Brain microvascular endothelial cell (primary cell): ENCODE results near the gene STK4.

Source experiments
- DNase-seq: peaks from one replicate; pipeline ENCODE4 v3.0.0-alpha.2; 2020
- H3K27ac ChIP-seq: fragments of 250-450 bp; sonication (Bioruptor Pico); 2 replicates; pipeline ENCODE4 v1.5.1; 2020; ENCODE audit warnings: mild to moderate bottlenecking, moderate library complexity
- H3K27me3 ChIP-seq: fragments of 250-450 bp; sonication (Bioruptor Pico); replicated peaks from 2 replicates; pipeline ENCODE4 v1.5.1; 2020; ENCODE audit warnings: mild to moderate bottlenecking
- H3K36me3 ChIP-seq: fragments of 250-450 bp; sonication (Bioruptor Pico); replicated peaks from 2 replicates; pipeline ENCODE4 v1.5.1; 2020; ENCODE audit warnings: mild to moderate bottlenecking
- H3K4me3 ChIP-seq: 2 replicates; pipeline ENCODE4 v1.5.1; 2011; ENCODE audit warnings: low read depth, mild to moderate bottlenecking, control low read depth, low read length, moderate library complexity
- in situ Hi-C: cut with HindIII; loops from 2 replicates; pipeline ENCODE4 v1.10.0; 2017; ENCODE audit warnings: low sequenced_read_pairs, low pct_ligation_motif_present
- TF ChIP-seq, protein P1 (sequence below): IDR thresholded peaks from 2 replicates; pipeline ENCODE4 v1.5.1; 2011; ENCODE audit warnings: low read depth, mild to moderate bottlenecking, moderate library complexity, low read length, control low read depth, inconsistent platforms; ENCODE audit errors: missing control alignments

Gene STK4

DNA sequence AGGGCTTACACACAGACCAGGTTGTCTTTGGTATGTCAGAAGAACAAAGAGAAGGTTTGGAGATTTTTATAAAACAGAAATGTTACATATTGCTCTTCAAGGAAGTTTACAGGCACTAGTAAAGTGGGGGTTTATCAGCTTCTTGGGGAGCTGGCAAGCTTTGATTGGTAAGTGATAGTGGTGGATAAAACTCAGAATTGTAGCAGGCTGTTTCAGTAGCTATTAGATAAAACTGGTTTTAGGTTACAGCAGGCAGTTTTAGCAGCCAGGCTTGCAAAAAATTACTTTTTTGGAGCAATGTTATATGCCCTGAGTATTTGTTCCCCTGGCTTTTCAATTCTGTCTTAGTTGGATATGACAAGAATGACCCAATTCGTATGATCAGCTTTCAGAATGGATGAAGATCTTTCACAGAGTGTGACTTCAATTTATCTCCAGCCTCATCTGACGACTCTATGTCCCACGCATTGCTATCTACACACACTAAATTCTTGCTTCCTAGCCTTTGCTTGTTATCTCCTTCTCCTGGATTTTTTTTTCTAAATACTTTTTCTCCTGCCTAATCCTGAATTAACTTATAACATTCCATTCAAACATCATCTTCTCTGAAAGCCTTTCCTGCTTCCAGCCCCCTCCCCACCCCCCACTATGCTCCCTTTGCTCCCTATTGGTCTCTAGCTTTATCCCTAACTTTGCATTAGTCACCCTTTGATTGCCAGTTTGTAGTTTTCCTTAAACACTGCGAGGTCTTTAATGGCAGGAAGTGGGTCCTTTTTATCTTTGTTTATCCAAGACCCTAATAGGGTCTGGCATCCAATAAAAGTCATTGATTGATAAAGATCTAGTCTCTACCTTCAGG, 5.1 kb upstream of the STK4 start:
- H3K4me3 ChIP-seq, result no peak overlapping the region
- H3K27me3 ChIP-seq, result no peaks in the 10 kb centered on the region
- in situ Hi-C loops, result no loop called here
- DNase-seq, result no peak
- peaks cover 3% of the 10 kb centered on the region for H3K36me3 ChIP-seq
- H3K27ac ChIP-seq, result no peak overlapping the region
- TF ChIP-seq, protein P1, sequence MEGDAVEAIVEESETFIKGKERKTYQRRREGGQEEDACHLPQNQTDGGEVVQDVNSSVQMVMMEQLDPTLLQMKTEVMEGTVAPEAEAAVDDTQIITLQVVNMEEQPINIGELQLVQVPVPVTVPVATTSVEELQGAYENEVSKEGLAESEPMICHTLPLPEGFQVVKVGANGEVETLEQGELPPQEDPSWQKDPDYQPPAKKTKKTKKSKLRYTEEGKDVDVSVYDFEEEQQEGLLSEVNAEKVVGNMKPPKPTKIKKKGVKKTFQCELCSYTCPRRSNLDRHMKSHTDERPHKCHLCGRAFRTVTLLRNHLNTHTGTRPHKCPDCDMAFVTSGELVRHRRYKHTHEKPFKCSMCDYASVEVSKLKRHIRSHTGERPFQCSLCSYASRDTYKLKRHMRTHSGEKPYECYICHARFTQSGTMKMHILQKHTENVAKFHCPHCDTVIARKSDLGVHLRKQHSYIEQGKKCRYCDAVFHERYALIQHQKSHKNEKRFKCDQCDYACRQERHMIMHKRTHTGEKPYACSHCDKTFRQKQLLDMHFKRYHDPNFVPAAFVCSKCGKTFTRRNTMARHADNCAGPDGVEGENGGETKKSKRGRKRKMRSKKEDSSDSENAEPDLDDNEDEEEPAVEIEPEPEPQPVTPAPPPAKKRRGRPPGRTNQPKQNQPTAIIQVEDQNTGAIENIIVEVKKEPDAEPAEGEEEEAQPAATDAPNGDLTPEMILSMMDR, result no peak

DNA sequence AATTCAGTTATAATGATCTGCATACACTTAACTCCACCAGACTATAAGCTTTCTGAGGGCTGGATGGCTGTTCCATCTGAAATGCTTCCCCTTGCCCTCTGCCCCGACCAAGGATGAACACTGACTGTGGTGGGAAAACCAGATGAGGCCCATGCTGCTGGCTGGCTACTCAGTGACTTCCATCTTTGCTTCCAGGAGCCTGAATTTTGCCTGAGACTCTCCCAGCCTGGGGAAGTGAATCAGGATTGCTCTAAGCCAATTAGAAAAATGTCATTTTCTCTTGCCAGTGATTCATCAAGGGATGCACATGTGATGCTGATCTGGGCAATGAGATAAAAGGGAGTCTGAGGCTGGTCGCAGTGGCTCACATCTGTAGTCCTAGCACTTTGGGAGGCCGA, 4.4 kb upstream of the STK4 start:
- TF ChIP-seq, protein P1, result no peak
- Histone ChIP-seq H3K27ac (no peak overlapping the region), H3K4me3 (no peak overlapping the region), H3K27me3 (no peaks in the 10 kb centered on the region), H3K36me3 (no peaks in the 10 kb centered on the region)
- in situ Hi-C loops, result no loop called here
- peak; percentile 58 for DNase-seq

DNA sequence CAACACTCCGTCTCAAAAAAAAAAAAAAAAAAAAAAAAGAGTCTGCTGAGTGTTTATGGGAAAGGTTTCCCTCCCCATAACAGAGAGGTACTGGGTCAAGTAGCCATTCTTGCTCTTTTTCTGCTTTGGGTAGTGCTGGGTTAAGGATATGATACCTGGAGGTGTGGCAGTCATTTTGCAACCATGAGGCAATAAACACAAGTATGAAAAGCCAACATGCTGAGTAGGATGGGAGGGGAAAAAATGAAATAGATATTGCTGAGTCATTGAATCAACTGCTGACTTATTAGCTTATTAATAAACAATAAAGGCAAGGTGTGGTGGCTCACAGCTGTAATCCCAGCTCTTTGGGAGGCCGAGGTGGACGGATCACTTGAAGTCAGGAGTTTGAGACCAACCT, 3.8 kb upstream of the STK4 start:
- no peaks in the 10 kb centered on the region for H3K36me3 ChIP-seq
- H3K27ac ChIP-seq, result no peak overlapping the region
- DNase-seq, result no peak
- H3K4me3 ChIP-seq, result no peak overlapping the region
- TF ChIP-seq, protein P1, result no peak
- H3K27me3 ChIP-seq, result no peaks in the 10 kb centered on the region
- in situ Hi-C loops, result no loop called here

DNA sequence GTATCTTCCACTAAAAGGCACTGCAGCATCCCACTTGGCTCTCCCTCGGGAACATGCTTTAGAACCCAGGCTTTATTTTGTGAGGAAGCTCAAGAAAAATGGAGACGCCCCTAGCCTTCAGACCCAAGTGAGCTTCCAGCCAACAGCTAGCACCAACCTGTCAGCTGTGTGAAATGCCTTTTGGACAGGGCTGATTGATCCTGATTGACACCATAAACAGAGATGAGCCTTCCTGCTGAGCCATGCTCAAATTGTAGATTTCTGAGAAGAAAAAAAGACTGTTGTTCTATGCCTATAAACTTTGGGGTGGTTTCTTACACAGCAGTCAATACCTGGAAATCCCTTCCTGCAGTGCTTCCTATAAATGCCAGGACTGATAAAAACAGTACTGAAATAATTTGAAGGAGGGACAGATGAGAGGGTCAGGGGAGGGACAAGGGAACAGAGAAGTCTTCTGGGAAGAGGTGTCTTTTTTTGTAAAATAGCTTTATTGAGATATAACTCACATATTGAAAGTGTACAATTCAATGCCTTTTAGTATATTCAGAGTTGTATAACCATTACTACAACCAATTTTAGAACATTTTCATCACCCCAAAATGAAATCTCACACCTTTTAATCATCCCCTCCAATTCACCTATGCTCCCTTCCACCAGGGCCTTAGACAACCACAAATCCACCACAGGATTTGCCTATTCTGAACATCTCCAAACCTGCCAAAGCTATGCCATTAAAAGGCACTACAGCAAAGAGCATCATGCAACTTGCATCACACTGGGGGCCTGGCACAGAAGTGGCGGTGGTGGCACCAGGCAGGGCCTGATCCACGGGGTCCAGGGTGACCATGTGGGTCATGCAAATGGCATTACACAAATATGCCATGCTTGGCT, 2.7 kb upstream of the STK4 start:
- Histone ChIP-seq H3K4me3 (no peak overlapping the region), H3K36me3 (no peaks in the 10 kb centered on the region), H3K27me3 (no peaks in the 10 kb centered on the region), H3K27ac (no peak overlapping the region)
- in situ Hi-C loops, result no loop called here
- TF ChIP-seq, protein P1, result no peak
- no peak for DNase-seq

DNA sequence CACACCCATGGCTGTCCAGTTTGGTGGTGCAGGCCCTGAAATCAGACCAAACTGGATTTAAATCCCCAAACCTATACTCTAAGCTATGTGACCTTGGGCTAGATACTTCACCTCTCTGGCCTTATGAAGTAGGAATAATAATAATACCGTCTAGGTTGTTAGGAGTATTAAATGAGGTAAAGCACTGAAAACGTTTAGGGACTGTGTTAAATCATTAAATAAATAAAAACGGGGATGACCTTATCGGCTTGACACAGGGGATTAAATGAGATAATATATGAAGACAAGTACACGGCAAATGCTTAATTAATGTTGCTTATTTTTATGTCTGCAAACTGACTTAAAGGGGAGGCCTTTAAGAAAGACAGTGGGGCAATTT, 672 bp upstream of the STK4 start:
- in situ Hi-C loops, result no loop called here
- Histone ChIP-seq H3K27me3 (no peaks in the 10 kb centered on the region), H3K27ac (peak overlapping the region; percentile 42), H3K4me3 (peak overlapping the region; percentile 97), H3K36me3 (no peaks in the 10 kb centered on the region)
- no peak for DNase-seq
- TF ChIP-seq, protein P1, result no peak
